GM21717 (cell line): Measurements from ENCODE around the gene FARS2.
A peak's percentile ranks its signal among the peaks of the same experiment; 100 is the strongest.

Experiments
- ATAC-seq: cut with Tn5 transposase; IDR thresholded peaks from one replicate; pipeline ENCODE4 v1.9.1; 2021; ENCODE audit warnings: mild to moderate bottlenecking, moderate library complexity; ENCODE audit not compliant: unreplicated experiment

FARS2 gene

GRCh38 chr6:5710516-5710915, 449.2 kb downstream of the FARS2 start:
- ATAC-seq: no peak

- no peak for ATAC-seq
Observed at GRCh38 chr6:5710936-5711335, 449.6 kb downstream of the FARS2 start.

DNA sequence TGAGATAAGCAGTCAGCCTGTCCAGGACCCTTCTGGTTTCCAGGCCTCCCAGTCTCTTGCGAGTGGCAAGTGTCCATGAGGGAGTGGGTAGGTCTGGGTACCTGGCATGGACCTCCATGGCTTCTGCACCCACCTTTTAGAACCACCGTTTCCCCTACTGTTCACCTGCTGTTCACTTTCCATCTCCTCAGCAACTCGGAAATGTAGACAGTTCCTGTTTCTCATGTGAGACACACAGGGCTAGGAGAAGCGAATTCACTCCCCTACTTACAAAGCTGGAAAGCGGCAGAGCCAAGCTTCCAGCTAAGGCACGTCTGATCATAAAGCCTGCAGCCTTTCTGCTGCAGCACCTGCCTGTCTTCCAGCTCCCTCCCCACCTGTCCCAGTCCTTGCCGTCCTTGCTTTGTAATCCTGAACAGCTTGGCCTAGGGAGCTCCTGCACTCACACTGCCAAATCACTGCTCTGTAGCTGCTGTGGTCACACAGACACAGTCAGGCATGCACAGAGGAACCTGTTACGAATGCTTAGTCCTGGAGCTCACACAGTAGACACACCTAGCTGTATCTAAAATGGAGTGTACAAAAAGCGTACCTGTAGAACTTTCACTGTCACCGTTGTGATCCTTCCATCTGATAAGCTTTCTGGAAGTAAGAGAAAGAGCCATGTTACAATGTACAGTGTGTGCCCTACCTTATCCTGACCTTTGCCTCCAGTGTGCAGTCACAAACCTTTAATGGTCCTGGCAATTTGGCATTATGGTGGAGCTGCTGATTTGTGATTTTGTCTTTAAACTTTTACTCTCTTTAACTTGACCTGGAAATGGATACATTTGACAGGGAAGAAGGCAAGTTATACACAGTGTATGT, 451.3 kb downstream of the FARS2 start:
- ATAC-seq: no peak

DNA sequence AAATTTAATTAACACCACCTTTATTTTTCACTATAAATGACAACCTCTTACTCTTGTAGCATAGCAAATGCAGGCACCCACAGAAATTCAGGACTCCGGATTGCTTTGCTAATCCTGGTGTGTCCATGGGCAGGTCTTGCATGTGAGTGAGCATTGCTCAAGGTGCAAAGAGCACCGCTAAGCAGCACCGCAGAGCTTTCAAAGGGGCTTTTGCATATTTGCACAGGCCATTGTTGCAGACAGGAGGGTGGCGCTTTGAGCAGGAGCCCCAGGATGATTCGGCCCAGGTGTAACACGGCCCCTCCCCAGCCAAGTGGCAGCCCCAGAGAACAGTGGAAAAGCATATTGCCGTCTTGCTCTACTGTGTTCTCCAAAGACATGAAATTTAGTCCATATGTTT, 452.2 kb downstream of the FARS2 start:
- ATAC-seq: no peak

DNA sequence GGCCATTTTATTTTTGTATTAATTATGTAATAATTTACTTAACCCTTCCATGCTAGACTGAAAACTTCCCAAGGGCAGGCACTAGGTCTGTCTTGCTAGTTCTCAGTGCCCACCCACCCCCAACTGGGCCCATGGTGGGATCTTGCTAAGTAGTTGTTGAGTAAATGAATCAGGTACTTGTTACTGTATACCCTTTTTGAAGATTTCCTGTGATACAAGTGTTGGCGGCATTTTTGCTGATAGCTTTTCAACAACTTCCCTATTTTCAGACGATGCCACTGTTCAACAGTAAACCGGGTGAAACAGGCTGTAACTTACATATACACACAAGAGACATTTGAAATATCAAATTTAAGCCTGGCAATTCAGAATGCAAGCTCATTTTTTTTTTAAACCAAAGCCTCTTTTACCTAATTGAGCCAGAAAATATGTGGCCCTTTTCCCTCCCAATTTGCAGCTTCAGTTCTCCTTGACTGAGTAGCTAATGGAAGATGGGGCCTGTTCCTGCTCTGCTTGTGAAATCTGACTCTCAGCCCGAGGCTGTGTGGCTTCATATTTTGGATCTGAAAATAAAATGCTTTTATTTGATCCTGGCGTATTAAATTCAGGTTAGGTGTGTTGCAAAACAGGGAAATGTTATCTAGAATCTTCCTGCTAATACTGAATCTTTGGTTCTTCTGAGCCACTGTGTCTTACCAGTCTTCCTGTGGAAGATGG, 457.1 kb downstream of the FARS2 start:
- ATAC-seq: no peak

DNA sequence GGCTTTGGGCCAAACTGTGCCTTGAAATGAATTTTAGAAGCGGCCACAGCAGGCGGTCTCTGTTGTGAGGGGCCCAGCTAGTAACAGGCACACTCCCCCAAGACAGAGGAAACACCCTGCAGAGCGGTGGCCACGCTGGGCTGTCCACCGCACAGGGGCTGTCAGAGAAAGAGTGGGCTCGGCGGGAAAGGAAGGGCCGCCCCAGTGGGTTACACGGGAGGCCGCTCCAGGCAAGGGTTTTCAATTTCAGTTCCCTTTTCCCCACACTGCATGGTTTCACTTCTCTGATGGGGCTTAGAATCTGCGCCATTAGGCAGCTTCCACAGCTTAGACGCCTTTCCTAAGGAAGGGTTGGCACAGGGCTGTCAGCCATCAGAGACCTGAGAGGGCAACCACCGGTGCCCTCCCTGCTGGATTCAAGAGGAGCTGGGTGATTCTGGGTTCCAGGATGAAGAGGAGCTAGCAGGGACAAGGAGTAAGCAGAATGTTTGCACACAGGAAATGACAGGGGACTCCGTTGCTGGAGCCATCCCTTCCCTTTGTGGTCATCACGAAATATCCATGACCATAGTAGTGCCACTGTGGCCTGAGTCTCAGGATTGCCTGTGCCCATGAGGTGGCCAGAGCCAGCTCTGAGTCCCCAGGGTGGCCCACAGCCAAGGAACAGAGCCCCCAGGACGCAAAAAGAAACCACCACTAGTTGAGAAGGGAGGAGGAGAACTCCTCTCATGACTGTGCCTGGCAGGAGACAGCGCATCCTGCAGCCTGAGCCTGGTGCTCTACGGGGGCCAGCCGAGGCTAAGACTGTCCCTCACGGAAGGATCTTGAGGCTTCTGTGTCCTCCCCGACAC, 462.8 kb downstream of the FARS2 start:
- peak; percentile 96 for ATAC-seq

- ATAC-seq: no peak
Observed at GRCh38 chr6:5724911-5725310, 463.6 kb downstream of the FARS2 start.

DNA sequence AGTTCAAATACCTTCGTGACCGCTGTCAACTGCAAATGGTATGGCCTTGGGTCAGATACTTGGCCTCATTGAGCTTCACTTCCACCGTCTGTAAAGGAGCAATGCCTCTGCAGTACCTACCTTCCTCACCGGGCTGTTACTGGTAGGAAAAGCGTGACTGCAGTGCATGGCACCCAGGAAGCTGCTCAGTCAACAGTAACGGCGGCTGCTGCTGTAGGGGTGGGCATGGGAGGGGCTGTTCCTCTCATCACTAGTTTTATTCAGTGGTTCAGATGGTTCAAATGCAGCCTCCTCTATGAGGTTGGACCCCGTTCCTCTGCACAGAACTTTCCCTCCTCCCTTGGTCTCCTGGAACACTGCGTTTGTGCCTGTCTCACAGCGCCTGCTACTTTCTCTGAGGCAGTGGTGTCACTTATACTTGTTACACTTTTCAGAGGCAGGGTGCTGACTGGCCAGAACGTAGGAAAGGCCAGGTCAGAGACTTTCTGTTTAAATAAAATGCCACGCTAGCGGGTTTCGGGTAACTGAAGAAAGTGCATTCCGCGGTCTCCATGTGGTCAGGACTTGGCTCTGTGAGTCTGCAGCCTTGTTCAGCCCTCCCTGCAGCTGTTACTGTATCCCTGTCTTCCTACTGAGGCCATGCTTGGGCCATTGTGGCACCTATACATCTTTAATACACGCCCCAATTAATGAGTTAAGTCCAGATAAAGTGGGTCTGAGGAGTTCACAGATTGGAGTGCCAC, 465.8 kb downstream of the FARS2 start:
- ATAC-seq: no peak

- ATAC-seq: no peak
Observed at GRCh38 chr6:5728351-5729079, 467.2 kb downstream of the FARS2 start.

- no peak for ATAC-seq
Observed at GRCh38 chr6:5729080-5729434, 467.7 kb downstream of the FARS2 start.

GRCh38 chr6:5729813-5730517, 468.7 kb downstream of the FARS2 start:
- ATAC-seq: no peak

DNA sequence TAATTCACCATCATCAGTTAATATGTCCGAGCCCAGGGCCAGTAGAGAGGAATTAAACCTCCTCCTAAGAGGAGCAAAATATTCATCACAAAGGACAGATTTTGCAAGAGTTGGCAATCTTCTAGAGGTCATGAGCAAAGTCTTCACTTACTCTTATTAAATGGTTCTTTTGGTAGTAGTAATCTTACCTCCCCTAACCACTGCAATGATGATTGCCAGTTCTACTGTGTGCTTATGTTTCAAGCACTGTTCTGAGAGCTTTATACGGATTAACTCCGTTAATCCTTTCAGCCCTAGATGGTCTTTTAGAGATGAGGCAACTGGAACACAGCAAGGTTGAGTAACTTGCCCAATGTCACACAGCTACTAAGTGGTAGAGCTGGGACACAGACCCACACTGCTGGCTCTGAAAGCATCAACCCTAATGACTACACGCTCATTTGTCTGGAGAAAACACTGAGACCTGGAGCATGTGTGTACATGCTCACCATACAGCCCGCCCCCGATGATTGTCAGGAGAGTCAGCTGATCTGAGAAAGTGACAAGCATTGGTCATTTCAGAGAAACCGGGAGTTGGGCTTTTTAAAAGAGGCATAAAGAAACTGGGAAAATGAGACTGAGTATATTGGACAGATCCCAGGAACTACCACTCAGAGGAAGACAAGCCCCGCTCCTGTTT, 469.4 kb downstream of the FARS2 start:
- ATAC-seq: no peak

GRCh38 chr6:5731435-5731834, 470.1 kb downstream of the FARS2 start:
- ATAC-seq: no peak

DNA sequence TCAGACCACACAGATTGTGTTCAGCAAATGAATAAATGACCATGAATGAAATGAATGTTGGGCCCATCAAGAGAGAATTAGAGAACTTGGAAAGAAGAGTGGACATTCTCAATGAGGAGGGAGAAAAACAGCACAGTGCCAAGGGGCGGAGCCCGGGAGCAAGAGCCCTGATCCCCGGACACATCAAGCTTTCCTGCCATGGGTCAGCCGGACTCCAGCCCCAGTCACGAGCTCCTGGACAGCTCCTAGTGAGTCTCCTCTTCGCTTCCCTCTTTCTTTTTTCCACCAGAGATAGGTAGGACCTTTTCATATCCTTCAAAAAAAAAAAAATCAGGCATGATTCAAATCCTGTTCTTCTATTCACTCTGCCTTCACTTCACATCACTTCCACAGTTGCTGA, 471.2 kb downstream of the FARS2 start:
- no peak for ATAC-seq

GRCh38 chr6:5736016-5736738, 474.9 kb downstream of the FARS2 start:
- no peak for ATAC-seq

GRCh38 chr6:5737460-5737859, 476.1 kb downstream of the FARS2 start:
- ATAC-seq: no peak

DNA sequence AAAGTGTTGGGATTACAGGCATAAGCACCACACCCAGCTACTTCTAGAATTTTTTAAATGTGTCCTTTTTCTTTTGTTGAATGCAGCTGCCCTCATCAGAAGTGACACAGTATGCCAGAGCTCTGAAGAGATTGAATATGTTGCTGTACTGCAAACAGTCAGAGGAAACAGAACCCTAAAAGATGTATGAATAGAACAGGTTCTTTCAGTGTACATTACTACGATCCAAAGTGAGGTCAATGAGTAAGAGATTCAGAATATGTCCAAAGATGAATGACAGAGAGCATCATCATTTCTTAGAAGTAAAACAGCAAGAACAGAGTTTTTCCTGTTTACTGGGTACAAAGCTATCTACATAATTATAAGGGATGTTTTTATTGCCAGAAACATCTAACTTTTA, 476.9 kb downstream of the FARS2 start:
- ATAC-seq: no peak

DNA sequence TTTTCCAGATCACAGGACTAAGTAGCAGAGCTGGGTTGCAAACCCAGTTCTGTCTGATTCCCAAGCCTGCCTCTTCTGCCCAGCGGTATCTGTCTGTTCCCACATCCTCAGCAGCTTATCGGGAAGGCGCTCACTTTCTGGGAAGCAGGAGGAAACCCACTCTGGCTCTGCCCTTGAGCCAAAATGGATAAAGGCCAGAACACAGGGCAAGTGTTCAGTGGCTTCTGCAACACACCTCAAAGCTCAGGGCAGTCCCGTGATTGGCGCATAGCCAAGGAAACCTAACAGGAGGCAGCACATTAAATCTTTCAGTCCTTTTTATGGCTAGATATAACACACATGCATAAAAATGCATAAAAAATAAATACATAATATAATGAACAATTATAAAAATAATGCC, 483.2 kb downstream of the FARS2 start:
- no peak for ATAC-seq
